Measurements from ENCODE around the gene POLR3A.

DNA sequence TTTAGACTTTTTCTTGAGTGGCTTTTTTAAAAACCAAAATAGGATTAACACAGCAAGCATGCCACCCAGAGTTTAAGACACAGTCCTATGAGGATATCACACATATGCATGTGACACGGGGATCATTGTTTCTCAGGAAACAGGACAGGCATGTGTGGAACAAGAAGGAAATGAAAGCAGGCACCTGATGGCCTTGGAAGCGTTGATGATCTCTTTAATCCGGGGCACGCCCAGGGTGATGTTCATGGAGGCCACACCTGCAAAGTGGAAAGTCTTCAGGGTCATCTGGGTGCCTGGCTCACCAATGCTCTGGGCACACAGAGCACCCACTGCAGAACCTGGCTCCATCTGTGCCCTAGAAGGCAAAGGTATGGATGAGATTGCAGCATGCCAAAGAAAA lies 44.3 kb downstream of the POLR3A start:
- TF ChIP-seq, protein P1, sequence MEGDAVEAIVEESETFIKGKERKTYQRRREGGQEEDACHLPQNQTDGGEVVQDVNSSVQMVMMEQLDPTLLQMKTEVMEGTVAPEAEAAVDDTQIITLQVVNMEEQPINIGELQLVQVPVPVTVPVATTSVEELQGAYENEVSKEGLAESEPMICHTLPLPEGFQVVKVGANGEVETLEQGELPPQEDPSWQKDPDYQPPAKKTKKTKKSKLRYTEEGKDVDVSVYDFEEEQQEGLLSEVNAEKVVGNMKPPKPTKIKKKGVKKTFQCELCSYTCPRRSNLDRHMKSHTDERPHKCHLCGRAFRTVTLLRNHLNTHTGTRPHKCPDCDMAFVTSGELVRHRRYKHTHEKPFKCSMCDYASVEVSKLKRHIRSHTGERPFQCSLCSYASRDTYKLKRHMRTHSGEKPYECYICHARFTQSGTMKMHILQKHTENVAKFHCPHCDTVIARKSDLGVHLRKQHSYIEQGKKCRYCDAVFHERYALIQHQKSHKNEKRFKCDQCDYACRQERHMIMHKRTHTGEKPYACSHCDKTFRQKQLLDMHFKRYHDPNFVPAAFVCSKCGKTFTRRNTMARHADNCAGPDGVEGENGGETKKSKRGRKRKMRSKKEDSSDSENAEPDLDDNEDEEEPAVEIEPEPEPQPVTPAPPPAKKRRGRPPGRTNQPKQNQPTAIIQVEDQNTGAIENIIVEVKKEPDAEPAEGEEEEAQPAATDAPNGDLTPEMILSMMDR (IDR thresholded peaks at IDR 0.05; ENCODE audit: poor library complexity) = no peak
- TF ChIP-seq EZH2 (IDR thresholded peaks at IDR 0.05; ENCODE audit: borderline replicate concordance) (no peak), EZH2phosphoT487 (IDR thresholded peaks at IDR 0.05; ENCODE audit: low read depth, severe bottlenecking, unreplicated experiment) (no peak)

Data from hepatocyte (in vitro differentiated cells).